Lung microvascular endothelial cell (primary cell): ENCODE results near the gene OCSTAMP. TPM values are rescaled to one million over a fixed set of nuclear protein-coding genes. Genes with fewer than 3 reads are reported as not detected.

Experiments
- DNase-seq, 2 donors: peaks; one replicate each; pipeline versions ENCODE4 v3.0.0 to v3.0.0-alpha.2; 2010; ENCODE audit warnings: low read depth in 2 of 2
- total RNA-seq: library from RNA; depleted of rRNA; stranded (reverse); fragments of >200 nt; gene quantifications from 2 replicates; pipeline ENCODE4 v1.2.1, GENCODE V29; 2014

The OCSTAMP gene
- total RNA-seq, 1 donor from 2014 or later = not detected

GRCh38 chr20:46519471-46520068 lies 30.9 kb downstream of the OCSTAMP start:
- no peak for DNase-seq

GRCh38 chr20:46512943-46513844 lies 37.3 kb downstream of the OCSTAMP start, which contains the start of gene ZNF334:
Gene ZNF334, minus strand, starts transcription at chr20:46513559. Its CDS starts 1,457 bp downstream, at chr20:46512102.
- DNase-seq = peak in 1 of 2 donors; percentile 5

- DNase-seq = no peak
These were observed 40.9 kb downstream of the OCSTAMP start for GRCh38 chr20:46509523-46509922.

GRCh38 chr20:46507760-46508407 lies 42.6 kb downstream of the OCSTAMP start:
- no peak for DNase-seq

GRCh38 chr20:46505506-46505905 lies 44.9 kb downstream of the OCSTAMP start:
- no peak for DNase-seq

- no peak for DNase-seq
These were observed 48.5 kb downstream of the OCSTAMP start for GRCh38 chr20:46501961-46502360.

- DNase-seq = no peak
These were observed 49.0 kb downstream of the OCSTAMP start for GRCh38 chr20:46501337-46501942.

GRCh38 chr20:46494077-46494476 lies 56.4 kb downstream of the OCSTAMP start:
- DNase-seq = no peak

GRCh38 chr20:46491354-46491753 lies 59.1 kb downstream of the OCSTAMP start:
- DNase-seq = no peak

Other genes with a start within 250 kb of the OCSTAMP start
- gene CDH22, start 242.2 kb downstream of the OCSTAMP start, total RNA-seq = under 0.01 and 0.79 TPM in 2 replicates
- 17.4 and 24.8 TPM in 2 replicates for gene ELMO2, start 144.0 kb downstream of the OCSTAMP start, total RNA-seq
- gene ZNF334, start 37.1 kb downstream of the OCSTAMP start, total RNA-seq = 0.22 and 0.40 TPM in 2 replicates
- under 0.01 TPM in 1 of 2 replicates, not detected in the other for gene SLC13A3, start 100.8 kb upstream of the OCSTAMP start, total RNA-seq
- 8.7 and 11.9 TPM in 2 replicates for gene TP53RK, start 138.8 kb upstream of the OCSTAMP start, total RNA-seq
- 5.2 and 9.5 TPM in 2 replicates for gene SLC2A10, start 159.0 kb upstream of the OCSTAMP start, total RNA-seq